Measurements from ENCODE around the gene MPC1.
A peak's percentile ranks its signal among the peaks of the same experiment; 100 is the strongest.
"Not testable (repeated sequence)": the region's sequence is repeated elsewhere in the genome, so short reads cannot be mapped to it uniquely, and the experiment has no call there.

Gene MPC1

DNA sequence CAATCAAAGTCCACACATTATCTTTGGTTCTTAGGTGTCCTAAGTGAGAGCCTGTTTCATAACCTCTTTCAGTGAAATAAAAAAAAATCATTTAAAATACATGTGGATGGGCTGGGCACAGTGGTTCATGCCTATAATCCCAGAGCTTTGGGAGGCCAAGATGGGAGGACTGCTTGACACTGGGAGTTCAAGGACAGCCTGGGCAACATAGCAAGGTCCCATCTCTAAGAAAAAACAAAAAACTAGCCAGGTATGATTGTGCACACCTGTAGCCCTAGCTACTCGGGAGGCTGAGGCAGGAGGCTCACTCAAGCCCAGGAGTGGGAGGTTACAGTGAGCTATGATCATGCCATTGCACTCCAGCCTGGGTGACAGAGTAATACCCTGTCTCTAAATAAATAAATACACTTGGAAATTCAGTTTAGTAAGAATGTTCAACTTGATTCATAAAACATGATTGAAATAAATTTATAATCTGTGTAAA lies 3.6 kb downstream of the MPC1 start:
- DNase-seq = no peak

DNA sequence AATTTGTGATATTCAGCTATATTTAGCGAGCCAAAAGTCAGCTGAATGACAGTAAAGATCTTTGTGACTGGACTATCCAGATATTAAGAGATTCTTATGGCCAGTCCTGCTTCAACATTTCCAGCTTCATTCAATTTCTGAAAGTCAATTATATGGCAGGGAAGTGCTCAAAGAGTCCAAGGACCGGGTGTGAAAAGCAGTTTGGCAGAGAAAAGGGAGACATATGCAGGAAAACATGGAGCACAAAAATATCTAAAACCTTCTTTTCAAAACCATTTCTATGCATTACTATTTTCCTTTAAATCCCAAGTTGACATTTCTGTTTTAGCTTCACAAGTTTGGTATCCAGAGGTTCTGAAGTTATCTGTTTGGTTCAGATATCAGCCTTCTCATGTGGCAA lies 5.0 kb downstream of the MPC1 start:
- no peak for DNase-seq

DNA sequence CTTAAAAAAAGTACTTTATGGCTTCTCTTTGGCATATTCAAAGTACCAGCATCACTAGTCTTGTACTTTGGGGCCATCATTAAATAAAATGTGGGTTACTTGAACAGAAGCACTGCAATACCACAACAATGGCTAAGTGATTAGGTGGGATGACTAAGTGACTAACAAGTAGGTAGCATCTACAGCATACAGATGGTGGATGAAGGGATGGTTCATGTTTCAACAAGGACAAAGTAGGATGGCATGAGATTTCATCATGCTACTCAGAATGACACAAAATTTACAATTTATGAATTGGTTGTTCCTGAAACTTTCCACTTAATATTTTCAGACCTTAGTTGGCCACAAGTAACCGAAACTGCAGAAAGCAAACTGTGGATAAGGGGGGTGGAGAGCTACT lies 7.7 kb downstream of the MPC1 start:
- no peak for DNase-seq

DNA sequence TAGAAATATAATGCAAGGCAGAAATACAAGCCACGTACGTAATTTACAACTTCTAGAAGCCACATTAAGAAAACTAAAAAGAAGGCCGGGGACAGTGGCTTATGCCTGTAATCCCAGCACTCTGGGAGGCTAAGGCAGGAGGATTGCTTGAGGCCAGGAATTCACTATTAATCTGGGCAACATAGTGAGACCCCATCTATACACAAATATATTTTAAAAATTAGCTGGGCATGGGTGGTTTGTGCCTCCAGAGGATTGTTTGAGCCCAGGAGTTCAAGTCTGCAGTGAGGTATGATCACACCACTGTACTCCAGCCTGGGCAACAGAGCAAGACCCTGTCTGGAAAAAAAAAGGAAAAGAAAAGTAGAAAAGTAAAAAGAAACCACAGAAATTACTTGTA lies 12.3 kb downstream of the MPC1 start:
- no peak for DNase-seq

DNA sequence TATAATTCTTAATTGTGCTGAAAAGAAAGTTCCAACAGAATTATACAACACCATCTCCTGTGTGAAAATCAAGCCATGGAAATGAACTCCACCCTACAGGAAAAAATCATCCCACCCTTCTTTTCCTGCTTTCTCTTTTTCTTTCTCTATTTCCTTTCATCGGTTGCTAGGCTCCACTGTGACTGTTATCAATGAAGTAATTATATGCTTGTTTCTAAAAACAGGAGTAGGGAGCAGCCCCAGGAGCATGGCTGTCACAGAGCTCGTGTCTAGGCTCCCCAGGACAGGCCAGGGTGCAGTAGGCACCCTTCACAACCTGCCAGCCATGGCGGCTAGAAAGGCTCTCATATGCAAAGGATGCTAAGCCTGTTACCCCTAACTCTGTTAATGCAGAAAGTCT lies 13.0 kb downstream of the MPC1 start:
- no peak for DNase-seq

DNA sequence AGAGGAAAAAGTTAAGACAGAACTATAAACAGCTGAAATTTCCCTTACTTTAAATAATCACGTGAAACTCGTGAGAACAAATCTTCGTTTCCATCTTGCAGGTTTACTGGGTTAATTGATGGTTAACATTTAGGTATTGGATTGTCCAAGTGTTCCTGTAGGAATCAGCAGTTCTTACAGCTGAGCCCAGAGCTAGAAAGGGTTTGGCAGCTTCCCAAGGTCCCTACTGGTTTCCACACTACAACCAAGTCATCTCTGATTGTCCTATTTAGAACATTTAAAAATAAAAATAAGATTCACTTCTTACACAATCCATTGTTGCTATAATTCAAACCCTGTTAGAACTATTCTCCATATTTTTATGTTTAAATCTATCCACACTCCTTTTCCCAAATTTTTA lies 15.8 kb downstream of the MPC1 start:
- DNase-seq = no peak

DNA sequence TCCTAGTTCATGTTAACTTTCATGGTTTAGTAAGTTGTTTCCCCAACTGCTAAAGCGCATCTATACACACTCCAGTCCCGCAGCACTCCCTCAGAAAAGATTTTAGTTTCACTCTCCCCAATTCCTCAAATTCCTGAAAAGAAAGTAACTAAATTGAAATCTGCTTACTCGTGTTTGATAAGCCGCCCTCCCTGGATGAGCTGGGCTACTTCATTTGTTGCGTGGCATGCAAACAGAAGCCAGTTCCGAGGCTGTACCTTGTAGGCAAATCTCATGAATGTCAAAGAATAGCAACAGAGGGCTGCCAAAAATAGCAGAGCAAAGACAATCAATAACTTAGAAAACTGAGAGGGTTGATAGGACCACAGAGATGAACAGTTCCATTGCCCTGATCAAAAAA lies 16.9 kb downstream of the MPC1 start:
- DNase-seq = no peak

DNA sequence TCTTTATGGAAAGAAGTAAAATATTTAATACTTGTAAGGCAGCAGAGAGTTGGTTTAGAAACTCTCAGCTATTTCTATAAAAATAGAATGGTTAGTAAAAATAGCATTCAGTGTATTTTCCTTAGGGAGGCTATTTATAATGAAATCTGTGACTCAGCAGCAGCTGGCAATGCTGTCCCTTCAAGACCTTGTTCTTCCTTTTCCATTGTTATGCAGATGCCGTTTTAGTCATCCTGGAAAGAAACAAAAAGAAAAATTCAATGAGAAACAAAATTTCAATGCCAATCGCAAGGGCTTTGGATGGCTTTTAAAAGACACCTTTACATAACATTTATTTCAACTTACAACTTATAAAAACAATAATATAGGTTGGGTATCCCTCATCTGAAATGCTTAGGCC lies 17.5 kb downstream of the MPC1 start:
- no peak for DNase-seq

DNA sequence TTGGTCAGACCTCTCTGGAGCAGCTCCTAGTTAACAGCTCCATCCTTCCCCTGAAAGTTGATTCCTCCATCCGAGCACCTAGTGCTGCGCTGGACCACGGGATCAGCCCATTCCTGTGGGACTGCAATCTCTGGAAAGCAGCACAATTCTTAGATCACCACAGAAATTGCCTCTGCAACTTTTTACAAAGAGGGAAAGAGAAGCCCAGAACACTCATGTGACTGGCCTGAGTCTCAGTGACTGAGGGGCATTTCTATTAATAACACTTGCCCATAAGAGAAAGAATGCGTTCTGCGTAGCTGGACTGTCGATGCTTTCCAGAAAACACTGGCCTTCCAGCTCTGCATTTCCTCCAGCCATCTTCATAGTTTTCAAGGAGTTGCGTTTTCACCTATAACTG lies 18.3 kb downstream of the MPC1 start:
- DNase-seq = no peak

DNA sequence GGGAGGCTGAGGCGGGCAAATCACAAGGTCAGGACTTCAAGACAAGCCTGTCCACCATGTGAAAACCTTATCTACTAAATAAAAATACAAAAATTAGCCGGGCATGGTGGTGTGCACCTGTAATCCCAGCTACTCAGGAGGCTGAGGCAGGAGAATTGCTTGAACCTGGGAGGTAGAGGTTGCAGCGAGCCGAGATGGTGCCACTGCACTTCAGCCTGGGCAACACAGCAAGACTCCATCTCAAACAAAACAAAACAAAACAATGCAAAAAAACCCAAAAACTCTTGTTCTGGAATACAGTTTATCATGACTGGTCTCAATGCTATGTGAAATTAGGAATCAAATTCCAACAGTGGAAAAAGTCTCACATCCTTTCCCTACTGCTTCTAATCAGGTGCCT lies 20.3 kb downstream of the MPC1 start:
- not testable (repeated sequence) for DNase-seq

DNA sequence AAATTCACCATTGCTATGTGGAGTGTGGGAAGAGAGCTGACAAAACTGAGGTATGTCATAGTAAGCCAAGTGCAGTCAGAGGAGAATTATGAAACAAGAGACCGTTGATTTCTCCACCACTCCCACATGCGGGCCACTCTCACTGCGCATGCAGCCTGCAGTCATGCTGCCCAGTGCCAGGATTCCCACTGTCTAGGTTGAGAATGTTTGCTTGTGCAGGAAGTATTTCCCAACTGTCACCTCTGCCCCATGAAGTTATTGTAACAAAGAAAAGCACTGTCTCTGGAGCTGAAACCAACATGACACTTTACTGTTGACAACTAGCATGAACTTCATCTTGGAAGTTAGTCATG lies 21.7 kb downstream of the MPC1 start:
- DNase-seq = no peak

DNA sequence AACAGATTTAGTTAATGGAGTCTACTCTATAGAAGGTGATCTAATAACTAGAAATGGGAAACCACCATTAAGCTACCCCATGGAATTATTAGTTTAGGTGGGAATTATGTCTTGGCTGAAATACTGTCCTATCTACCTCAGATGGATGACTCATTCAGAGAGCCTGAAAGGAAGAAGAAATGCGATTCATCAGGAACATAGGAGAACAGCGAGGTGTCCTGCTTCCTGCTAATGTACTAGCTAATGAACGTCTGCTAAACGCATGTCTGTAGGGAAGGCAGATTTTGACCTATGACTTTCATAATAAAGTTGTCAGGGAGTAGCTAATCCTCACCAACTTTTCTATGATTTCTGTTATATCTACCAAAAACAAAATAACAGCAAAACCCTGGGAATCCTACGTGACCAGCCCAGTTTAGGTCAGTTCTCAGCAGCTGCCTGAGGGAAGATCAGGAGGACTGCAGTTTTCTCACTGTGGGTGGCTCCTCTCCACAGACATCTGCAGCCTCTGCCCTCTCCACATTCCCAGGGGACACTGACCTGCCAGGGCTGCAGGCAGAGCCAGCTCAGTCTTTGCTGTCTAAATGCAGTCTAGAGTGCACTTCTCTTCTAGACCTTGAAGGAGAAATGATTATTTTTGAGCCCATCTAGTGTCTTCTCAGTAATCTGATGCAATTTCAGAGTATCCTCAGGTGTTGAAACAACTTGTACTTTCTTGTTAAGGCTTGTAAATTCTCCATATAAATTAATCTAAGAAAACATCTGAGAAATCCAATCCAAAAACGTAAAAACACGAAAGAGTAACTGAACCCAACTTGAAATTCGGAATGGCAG lies 22.3 kb downstream of the MPC1 start:
- peak; percentile 81 for DNase-seq

DNA sequence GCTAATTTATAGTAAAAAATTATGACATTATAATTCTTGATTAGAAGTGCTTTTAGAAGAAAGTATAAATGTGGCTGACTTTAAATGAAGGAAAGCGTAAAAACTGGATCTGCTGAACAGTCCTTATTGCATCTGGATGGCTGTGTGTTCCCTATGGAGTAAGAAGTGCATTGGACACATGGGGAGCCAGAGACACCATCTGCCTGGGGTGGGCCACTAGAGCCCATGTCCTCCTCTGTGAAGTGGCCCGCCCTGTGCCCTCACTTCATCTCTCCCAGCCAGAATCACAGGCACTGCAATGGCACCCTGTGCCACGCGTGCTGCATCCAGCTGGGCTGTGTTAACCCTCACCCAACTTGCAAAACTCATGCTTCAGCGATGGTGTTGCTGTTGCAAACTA lies 27.2 kb downstream of the MPC1 start:
- DNase-seq = no peak

DNA sequence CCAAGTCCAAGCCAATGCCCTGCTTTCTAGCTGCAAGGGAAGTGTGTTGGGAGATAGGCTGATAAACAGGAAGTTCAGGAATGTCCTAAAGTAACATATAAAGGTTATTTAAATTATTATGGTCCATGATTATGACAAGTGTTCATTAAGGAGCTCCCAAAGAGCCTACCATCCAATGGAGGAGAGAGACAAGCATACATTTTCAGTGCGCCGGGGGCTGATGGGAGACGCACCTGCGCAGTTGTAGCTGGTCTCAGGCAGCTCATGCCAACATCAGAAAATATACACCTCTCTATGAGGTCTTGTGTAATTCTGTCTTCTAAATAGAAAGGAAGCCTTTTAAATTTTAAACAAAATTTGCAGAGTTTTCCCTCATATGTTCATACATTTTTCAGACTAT lies 27.8 kb downstream of the MPC1 start:
- no peak for DNase-seq

DNA sequence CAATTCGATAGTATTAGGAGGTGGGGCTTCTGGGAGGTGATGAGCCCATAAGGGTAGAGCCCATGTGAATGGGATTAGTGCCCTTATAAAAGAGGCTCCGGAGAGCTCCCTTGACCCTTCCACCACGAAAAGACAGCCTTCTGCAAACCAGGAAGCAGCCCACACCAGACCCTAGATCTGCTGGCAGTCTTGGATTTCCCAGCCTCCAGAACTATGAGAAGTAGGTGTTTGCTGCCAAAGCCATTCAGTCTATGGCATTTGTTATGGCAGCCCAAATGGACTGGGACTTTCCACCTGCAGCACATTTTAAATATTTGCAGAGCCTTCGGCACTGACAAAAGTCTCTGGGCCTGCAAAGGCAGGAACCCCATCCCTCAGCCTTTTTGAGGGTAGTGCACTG lies 28.6 kb downstream of the MPC1 start:
- DNase-seq = no peak

DNA sequence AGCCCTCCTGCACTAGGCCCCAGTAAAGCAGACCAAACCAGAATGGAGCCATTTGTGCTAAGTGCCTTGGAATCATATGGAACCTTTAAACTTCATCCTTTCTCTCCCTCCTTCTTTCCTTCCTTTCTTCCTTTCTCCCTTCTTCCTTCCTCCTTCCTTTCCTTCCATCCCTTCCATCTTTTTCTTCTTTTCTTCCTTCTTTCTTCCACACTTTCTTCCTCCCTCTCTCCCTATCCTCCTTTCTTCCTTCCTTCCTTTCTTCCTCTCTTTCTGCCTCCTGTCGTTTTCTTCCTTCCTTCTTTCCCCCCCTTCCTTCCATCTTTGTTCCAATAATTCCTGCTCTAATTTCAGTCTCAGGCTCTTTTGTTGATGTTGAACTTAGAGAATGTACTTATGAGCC lies 29.2 kb downstream of the MPC1 start:
- no peak for DNase-seq

DNA sequence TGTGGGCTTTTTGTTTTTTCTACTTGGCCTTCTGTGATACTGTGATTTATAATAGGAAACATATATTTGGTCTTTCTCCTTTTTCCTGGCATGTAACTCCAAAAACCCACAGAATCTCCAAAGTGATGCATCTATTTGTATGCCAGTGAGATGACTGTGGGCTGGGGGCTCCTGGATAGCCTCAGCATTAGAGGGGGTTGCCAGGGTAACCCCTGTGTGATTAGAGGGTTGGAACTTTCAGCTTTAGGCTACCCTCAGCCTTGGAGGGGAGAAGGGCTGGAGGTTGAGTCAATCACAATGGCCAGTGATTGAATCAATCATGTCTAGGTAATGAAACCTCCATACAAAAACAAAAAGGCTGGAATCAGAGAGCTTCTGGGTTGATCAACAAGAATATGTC lies 29.8 kb downstream of the MPC1 start:
- DNase-seq = no peak

DNA sequence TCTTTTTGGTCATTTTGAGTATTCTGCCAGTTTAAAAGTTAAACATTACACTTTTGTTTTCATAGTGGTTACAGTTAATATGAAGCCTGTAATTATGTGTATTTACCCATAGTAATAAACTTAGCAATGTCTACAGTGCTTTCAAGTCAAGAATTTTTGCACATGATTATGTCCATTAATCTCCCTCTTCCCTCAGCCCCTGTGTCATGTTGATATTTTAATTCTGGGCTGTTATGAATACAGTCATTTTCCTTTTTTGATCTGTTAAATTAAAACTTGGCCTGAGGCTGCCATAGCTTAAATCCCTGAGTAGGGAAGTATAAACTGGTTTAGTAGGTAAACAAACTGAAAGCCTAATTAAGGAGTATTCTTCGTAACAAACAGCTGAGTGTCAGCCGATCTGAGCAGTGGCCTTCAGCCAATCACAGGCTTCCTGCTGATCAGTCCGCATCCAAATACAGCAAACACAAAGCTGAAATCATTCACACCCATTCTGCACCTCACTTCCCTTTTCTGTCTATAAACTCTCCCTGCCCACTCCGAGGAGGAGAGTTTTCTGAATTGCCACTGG lies 30.9 kb downstream of the MPC1 start:
- DNase-seq = no peak

DNA sequence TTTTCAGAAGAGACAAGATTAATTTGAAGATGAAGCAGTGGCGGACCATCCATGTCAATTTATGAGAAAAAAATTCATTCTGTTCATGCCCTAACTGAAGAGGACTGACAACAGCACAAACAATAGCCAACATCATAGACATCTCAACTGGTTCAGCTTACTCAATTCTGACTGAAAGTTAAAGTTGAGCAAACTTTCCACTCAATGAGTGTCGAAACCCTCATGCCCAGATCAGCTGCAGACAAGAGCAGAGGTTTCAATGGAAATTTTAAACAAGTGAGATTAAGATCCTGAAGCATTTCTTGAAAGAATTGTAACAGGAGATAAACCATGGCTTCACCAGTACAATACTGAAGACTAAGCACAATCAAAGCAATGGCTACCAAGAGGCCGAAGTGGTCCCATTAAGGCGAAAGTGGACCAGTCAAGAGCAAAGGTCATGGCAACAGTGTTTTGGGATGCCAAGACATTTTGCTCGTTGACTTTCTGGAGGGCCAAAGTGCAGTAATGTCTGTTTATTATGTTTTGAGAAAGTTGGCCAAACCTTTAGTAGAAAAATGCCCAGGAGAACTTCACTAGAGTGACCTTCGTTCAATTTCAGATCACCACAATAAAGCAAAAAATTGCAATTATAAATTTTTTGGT lies 34.3 kb downstream of the MPC1 start:
- DNase-seq = no peak

DNA sequence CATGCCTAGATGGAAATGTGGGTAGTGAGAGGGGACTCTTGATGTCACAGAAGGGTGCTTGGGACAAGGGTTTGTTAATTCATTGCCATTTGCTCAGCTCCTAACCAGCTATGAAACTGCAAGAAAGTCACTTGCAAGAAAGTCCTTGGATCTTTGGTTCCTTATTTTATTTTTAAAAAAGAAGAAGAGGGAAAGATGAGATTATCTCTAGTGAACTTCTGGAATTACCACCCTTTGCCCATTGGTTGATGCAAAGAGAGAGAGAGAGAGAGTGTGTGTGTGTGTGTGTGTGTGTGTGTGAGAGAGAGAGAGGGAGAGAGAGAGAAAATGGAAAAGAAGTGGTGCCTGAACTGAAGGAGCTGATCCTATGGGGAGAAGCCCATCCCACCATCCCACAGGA lies 35.8 kb downstream of the MPC1 start:
- no peak for DNase-seq

DNA sequence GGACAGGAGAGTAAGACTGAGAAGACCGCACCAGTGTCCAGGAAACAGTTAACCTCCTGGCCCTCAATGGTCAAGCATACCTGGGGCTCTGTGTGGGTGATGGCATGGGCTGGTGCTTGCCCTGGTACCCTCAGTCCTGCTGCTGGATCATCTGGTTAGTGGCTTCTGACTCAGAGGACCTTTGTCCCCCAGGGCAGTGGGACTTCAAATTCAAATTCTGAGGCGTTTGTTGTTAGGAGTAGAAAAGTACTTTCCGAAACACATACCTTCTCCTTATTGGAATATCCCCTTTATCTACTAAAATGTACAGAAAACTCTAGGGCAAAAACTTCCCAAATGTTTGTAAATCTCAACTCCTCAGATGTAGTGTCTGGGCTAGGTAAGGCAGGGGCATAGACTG lies 36.3 kb downstream of the MPC1 start:
- DNase-seq = no peak

DNA sequence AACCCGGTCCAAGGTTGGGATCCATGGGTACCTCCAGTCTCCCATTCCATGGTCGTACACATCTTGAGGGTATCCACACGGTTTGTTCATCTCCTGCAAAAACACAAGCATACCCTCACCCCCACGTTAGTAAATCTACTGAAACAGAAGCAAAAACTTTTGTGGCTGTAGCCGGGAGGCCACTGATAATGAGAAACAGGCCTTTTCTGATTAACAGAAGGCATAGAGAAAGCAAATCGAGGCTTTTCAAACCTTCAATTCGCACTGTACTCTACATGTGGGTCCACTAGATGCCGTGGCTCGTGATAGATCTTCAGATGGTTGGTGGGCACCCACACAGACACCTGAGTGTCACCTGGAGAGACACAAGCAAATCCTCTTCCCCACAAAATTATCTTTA lies 37.1 kb downstream of the MPC1 start:
- DNase-seq = not testable (repeated sequence)

DNA sequence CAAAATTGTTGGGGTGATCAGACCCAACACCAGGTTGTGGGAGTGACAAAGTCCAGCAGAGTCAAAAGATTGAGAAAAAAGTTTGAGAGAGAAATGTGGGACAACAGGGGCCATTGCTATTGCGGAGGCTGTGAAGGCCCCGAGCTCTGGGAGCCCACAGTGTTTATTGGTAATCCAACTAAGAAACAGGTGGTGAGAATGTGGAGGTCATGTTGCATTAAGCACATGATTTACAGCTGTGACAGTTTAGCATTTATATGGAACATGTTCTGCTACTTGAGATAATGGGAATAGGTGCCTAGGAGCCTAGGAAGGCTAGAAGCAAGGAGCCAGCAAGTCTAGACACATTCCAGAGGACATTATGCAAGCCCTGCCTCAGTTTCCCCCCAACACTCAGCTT lies 37.8 kb downstream of the MPC1 start:
- not testable (repeated sequence) for DNase-seq

DNA sequence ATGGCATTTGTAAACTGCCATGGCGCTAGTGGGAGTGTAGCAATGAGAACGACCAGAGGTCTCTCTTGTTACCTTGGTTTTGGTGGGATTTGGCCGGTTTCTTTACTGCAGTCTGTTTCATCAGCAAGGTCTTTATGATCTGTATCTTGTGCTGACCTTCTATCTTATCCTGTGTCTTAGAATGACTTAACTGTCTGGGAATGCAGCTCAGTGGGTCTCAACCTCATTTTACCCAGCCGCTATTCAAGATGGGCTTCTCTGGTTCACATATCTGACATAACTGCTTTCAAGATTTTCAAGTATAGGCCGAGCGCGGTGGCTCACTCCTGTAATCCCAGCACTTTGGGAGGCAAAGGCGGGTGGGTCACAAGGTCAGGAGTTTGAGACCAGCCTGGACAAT lies 38.5 kb downstream of the MPC1 start:
- peak; percentile 92 for DNase-seq

DNA sequence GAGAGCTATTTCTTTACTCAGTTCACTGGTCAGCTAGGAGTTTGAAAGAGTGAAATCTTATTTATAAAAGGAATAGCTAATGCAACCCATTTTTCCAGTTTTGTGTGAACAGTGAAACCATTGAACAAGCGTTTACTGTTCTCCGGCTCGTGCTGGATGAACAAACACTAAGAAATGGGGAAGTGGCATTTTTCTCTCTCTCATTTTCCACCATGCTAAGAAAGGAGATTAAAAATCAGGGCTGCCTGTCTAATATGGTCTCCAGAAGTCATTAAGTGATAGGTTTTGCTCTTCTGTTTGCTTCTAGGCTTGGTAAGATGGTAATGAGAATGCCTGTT lies 39.6 kb downstream of the MPC1 start:
- DNase-seq = no peak

All from islet precursor cell (in vitro differentiated cells).